GM23338 (cell line): ENCODE measurements around the gene CUX1. TPM values are rescaled to one million over a fixed set of nuclear protein-coding genes. Genes with fewer than 3 reads are reported as not detected.
A peak's percentile ranks its signal among the peaks of the same experiment; 100 is the strongest.

Experiments used
- ATAC-seq: fragments of 200-7000 bp; cut with Tn5 transposase; 3 replicates; pipeline ENCODE4 v1.9.1; 2020
- DNase-seq: peaks from one replicate; pipeline ENCODE4 v3.0.0-alpha.2; 2015; ENCODE audit warnings: low spot score
- H2AFZ ChIP-seq: fragments of 200-600 bp; sonication (generic); 2 replicates; pipeline ENCODE4 v1.8.0; 2016; ENCODE audit warnings: antibody characterized with exemption, mild to moderate bottlenecking, moderate library complexity
- H3F3A ChIP-seq: fragments of 200-600 bp; sonication (generic); replicated peaks from 2 replicates; pipeline ENCODE4 v1.8.0; 2017; ENCODE audit warnings: antibody characterized with exemption, mixed run types, low read depth
- H3K27ac ChIP-seq: fragments of 200-600 bp; sonication (generic); 2 replicates; pipeline ENCODE4 v1.6.1; 2016; ENCODE audit warnings: low read depth
- H3K27me3 ChIP-seq: fragments of 200-600 bp; sonication (generic); 2 replicates; pipeline ENCODE4 v1.8.0; 2016; ENCODE audit warnings: mild to moderate bottlenecking, mixed run types, moderate library complexity; ENCODE audit not compliant: insufficient read depth
- H3K36me3 ChIP-seq: fragments of 200-600 bp; sonication (generic); 2 replicates; pipeline ENCODE4 v1.8.0; 2016; ENCODE audit warnings: mild to moderate bottlenecking; ENCODE audit not compliant: insufficient read depth
- H3K4me1 ChIP-seq: fragments of 200-600 bp; sonication (generic); 2 replicates; pipeline ENCODE4 v1.8.0; 2016; ENCODE audit warnings: mild to moderate bottlenecking, moderate library complexity; ENCODE audit not compliant: insufficient read depth
- H3K4me2 ChIP-seq: fragments of 200-600 bp; sonication (generic); 2 replicates; pipeline ENCODE4 v1.7.1; 2017; ENCODE audit warnings: mixed run types
- H3K4me3 ChIP-seq: fragments of 200-600 bp; sonication (generic); 2 replicates; pipeline ENCODE4 v1.6.1; 2016; ENCODE audit warnings: mixed run types
- H3K79me2 ChIP-seq: fragments of 200-600 bp; sonication (generic); replicated peaks from 2 replicates; pipeline ENCODE4 v1.8.0; 2017; ENCODE audit warnings: mild to moderate bottlenecking; ENCODE audit not compliant: insufficient read depth
- H3K9me2 ChIP-seq: fragments of 200-600 bp; sonication (generic); 2 replicates; pipeline ENCODE4 v1.8.0; 2017; ENCODE audit not compliant: insufficient read depth
- H4K20me1 ChIP-seq: fragments of 200-600 bp; sonication (generic); replicated peaks from 2 replicates; pipeline ENCODE4 v1.8.0; 2017; ENCODE audit warnings: mild to moderate bottlenecking; ENCODE audit not compliant: insufficient read depth
- H3K27ac Mint-ChIP-seq: 2 replicates; pipeline ENCODE4 v1.8.0; 2020; ENCODE audit warnings: inconsistent platforms, mild to moderate bottlenecking, moderate library complexity, mixed read lengths
- H3K27me3 Mint-ChIP-seq: 3 replicates; pipeline ENCODE4 v1.8.0; 2022; ENCODE audit warnings: low read depth, mild to moderate bottlenecking, moderate library complexity, mixed read lengths, inconsistent platforms; ENCODE audit not compliant: insufficient read depth, poor library complexity
- H3K36me3 Mint-ChIP-seq: 3 replicates; pipeline ENCODE4 v1.8.0; 2021; ENCODE audit warnings: low read depth, mild to moderate bottlenecking, inconsistent platforms, moderate library complexity, mixed read lengths
- H3K4me1 Mint-ChIP-seq: 3 replicates; pipeline ENCODE4 v1.8.0; 2020; ENCODE audit warnings: mild to moderate bottlenecking, inconsistent platforms, mixed read lengths
- H3K4me3 Mint-ChIP-seq: 3 replicates; pipeline ENCODE4 v1.8.0; 2021; ENCODE audit warnings: moderate library complexity, mild to moderate bottlenecking, inconsistent platforms, mixed read lengths
- H3K9me3 Mint-ChIP-seq: 3 replicates; pipeline ENCODE4 v1.8.0; 2020; ENCODE audit warnings: moderate library complexity, mild to moderate bottlenecking, inconsistent platforms, mixed read lengths
- CREB1 ChIP-seq: fragments of 250-450 bp; sonication (Bioruptor Pico); IDR thresholded peaks from 2 replicates; pipeline ENCODE4 v1.5.0; 2020; ENCODE audit warnings: low read depth, mild to moderate bottlenecking, moderate library complexity
- EZH2phosphoT487 ChIP-seq: fragments of 200-600 bp; sonication (generic); IDR thresholded peaks from one replicate; pipeline ENCODE4 v1.8.1; 2018; ENCODE audit warnings: antibody characterized with exemption; ENCODE audit not compliant: unreplicated experiment
- NANOG ChIP-seq: IDR thresholded peaks from 2 replicates; pipeline ENCODE4 v1.6.1; 2016; ENCODE audit warnings: antibody characterized with exemption, borderline replicate concordance
- POLR2AphosphoS5 ChIP-seq: IDR thresholded peaks from 2 replicates; pipeline ENCODE4 v1.6.1; 2016; ENCODE audit warnings: antibody characterized with exemption, low read depth
- ZNF462 ChIP-seq: fragments of 250-450 bp; sonication (Bioruptor Pico); IDR thresholded peaks from 2 replicates; pipeline ENCODE4 v1.5.0; 2020; ENCODE audit warnings: mild to moderate bottlenecking, moderate library complexity
- polyA plus RNA-seq: library from polyadenylated mRNA; unstranded; fragments of >200 nt; fragmentation: Nextera tagmentation; extraction: Ambion mirVana; gene quantifications from 2 replicates; pipeline ENCODE4 v1.2.1, GENCODE V29; 2016
- total RNA-seq: library from RNA; depleted of rRNA; stranded (reverse); fragments of >200 nt; shearing (Covaris generic); gene quantifications from 2 replicates; pipeline ENCODE4 v1.2.3, GENCODE V29; 2014
- TF ChIP-seq, protein P1 (sequence below): IDR thresholded peaks from 2 replicates; pipeline ENCODE4 v1.6.1; 2016; ENCODE audit warnings: antibody characterized with exemption

CUX1 gene
- total and polyA plus RNA-seq, 2 experiments from 2014 or later: 49.9 to 64.0 TPM

- TF ChIP-seq ZNF462 (CRISPR knock-in tag): no peak
- TF ChIP-seq CREB1 (CRISPR knock-in tag): 0 out of 2 replicates have a peak, but pooled peaks have one; percentile 42
- no peak for TF ChIP-seq EZH2phosphoT487
- TF ChIP-seq, protein P1, sequence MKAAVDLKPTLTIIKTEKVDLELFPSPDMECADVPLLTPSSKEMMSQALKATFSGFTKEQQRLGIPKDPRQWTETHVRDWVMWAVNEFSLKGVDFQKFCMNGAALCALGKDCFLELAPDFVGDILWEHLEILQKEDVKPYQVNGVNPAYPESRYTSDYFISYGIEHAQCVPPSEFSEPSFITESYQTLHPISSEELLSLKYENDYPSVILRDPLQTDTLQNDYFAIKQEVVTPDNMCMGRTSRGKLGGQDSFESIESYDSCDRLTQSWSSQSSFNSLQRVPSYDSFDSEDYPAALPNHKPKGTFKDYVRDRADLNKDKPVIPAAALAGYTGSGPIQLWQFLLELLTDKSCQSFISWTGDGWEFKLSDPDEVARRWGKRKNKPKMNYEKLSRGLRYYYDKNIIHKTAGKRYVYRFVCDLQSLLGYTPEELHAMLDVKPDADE: peak; percentile 87
- peak; percentile 65 for TF ChIP-seq NANOG
Observed at GRCh38 chr7:101936611-101937231, 119.3 kb downstream of the CUX1 start (continued).

GRCh38 chr7:101937717-101938514 is 120.5 kb downstream of the CUX1 start:
- Histone ChIP-seq H3K27me3 (no peaks in the 10 kb centered on the region), H2AFZ (no peak overlapping the region), H3F3A (peaks cover 9% of the 10 kb centered on the region), H3K4me3 (no peak overlapping the region), H4K20me1 (no peaks in the 10 kb centered on the region), H3K9me2 (no peaks in the 10 kb centered on the region), H3K36me3 (no peaks in the 10 kb centered on the region), H3K27ac (peak overlapping the region; percentile 97), H3K79me2 (peaks cover 66% of the 10 kb centered on the region), H3K4me1 (peaks cover 65% of the 10 kb centered on the region), H3K4me2 (peak overlapping the region; percentile 69)
- Mint-ChIP-seq H3K27me3 (peaks cover 22% of the 10 kb centered on the region), H3K9me3 (peaks cover 5% of the 10 kb centered on the region; the same call in 1 of the 3 replicates), H3K27ac (peak overlapping the region; percentile 95), H3K4me1 (peaks cover 71% of the 10 kb centered on the region), H3K36me3 (peaks cover 16% of the 10 kb centered on the region), H3K4me3 (no peak overlapping the region; the same call in 2 of the 3 replicates)
- DNase-seq: no peak
- no peak for ATAC-seq
- TF ChIP-seq CREB1 (CRISPR knock-in tag) (no peak), ZNF462 (CRISPR knock-in tag) (no peak), POLR2AphosphoS5 (no peak)
